Activated naive CD8-positive, alpha-beta T cell treated with anti-CD3 and anti-CD28 coated beads for 36 hours (primary cell): ENCODE measurements around the gene PAPPA. TPM values are rescaled to one million over a fixed set of nuclear protein-coding genes. Genes with fewer than 3 reads are reported as not detected.

Source experiments
- DNase-seq: peaks from one replicate; pipeline ENCODE4 v3.0.0; 2021
- H3K27ac Mint-ChIP-seq: one replicate; pipeline ENCODE4 v1.8.0; 2022; ENCODE audit warnings: mild to moderate bottlenecking, moderate library complexity, mixed read lengths
- H3K27me3 Mint-ChIP-seq: one replicate; pipeline ENCODE4 v1.8.0; 2022; ENCODE audit warnings: mild to moderate bottlenecking, mixed read lengths
- H3K36me3 Mint-ChIP-seq: one replicate; pipeline ENCODE4 v1.8.0; 2021; ENCODE audit warnings: mild to moderate bottlenecking, mixed read lengths
- H3K4me1 Mint-ChIP-seq: one replicate; pipeline ENCODE4 v1.8.0; 2021; ENCODE audit warnings: mixed read lengths
- H3K4me3 Mint-ChIP-seq: one replicate; pipeline ENCODE4 v1.8.0; 2022; ENCODE audit warnings: mild to moderate bottlenecking, moderate library complexity, mixed read lengths
- H3K9me3 Mint-ChIP-seq: one replicate; pipeline ENCODE4 v1.8.0; 2022; ENCODE audit warnings: mixed read lengths
- total RNA-seq, 2 experiments: library from RNA; stranded (reverse); gene quantifications; one replicate each; pipeline ENCODE4 v1.2.3, GENCODE V29; 2021

The PAPPA gene
- total RNA-seq, 2 experiments from 2014 or later: not detected

- Mint-ChIP-seq H3K36me3 (peaks cover 3% of the 10 kb centered on the region), H3K4me3 (no peak overlapping the region), H3K27me3 (no peaks in the 10 kb centered on the region)
Measured at GRCh38 chr9:116383936-116384335, 230.3 kb downstream of the PAPPA start.

DNA sequence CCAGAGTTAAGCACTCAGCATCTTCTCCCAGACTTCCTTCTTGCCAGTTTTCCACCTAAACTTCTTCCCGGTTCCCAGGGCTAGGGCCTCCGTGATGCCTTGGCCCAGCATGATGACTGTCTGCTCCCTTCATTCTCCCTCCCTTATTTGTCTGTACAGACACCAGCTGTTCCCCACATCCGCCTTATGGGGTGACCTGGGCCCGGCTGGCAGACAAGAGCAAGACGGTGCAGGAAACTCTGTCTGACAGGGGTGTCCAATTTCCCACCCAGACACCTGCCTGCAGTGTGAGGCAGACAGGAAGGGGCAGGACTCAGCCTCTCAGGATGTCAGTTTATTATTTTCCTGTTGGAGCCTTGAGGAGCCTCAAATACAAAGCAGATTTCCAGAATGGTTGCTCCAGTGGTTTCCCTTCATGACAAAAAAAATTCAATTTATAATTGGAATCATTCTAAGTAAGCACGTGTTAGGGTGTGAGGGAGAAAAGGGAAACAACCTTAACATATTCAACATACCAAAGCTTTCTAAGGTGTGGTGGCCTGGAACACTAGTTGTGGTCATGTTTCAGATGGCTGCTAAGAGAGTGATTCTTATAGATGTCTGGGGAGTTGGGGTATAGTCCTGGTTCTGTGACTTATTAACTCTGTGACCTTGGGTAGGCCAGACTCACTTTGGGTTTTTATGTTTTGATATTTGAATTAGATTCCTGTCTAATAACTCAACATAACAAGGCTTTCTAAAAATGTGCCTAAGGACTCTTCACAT, 234.5 kb downstream of the PAPPA start:
- peaks cover 3% of the 10 kb centered on the region for H3K36me3 Mint-ChIP-seq
- H3K9me3 Mint-ChIP-seq: no peaks in the 10 kb centered on the region
- H3K4me1 Mint-ChIP-seq: no peaks in the 10 kb centered on the region
- H3K27ac Mint-ChIP-seq: no peak overlapping the region
- no peak for DNase-seq
- H3K27me3 Mint-ChIP-seq: no peaks in the 10 kb centered on the region
- no peak overlapping the region for H3K4me3 Mint-ChIP-seq

More at GRCh38 chr9:116383936-116384335, 230.3 kb downstream of the PAPPA start:
- no peak overlapping the region for H3K27ac Mint-ChIP-seq
- no peak for DNase-seq
- peaks cover 7% of the 10 kb centered on the region for H3K4me1 Mint-ChIP-seq
- no peaks in the 10 kb centered on the region for H3K9me3 Mint-ChIP-seq

DNA sequence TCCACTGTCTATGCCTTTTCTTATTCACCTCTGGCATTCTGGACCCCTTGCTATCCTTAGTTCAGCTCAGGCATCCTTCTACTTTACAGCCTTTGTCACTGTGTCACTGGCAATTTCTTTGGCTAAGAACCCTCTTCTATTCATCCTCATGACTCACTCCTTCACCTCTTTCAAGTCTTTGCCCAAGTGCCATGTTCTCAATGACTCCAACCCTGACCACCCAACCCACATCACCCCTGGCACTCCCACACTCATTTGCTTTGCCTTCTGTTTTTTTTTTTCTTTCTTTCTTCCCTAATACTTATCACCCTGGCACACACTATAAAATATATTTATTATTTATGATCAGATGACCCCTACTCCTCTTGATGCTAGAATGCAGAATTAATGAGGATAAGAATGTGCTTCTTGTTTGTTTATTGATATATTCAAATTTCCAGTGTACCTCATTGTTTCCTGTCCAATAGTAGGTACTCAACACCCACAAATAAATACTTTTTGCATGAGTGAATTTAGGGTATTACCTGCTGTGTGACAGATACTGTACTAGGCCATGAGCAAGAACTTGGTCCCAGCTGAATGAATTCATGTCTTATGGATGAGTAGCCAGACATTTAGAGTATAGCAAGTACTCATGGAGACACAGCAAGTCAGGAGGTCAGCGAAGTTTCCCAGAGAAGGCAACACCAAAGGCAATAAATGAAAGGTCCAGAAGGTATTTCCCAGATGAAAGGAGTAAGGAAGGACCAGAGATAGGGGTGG, 236.1 kb downstream of the PAPPA start:
- no peaks in the 10 kb centered on the region for H3K4me1 Mint-ChIP-seq
- no peaks in the 10 kb centered on the region for H3K27me3 Mint-ChIP-seq
- H3K27ac Mint-ChIP-seq: no peak overlapping the region
- no peak overlapping the region for H3K4me3 Mint-ChIP-seq
- no peak for DNase-seq
- H3K9me3 Mint-ChIP-seq: no peaks in the 10 kb centered on the region
- peaks cover 3% of the 10 kb centered on the region for H3K36me3 Mint-ChIP-seq

DNA sequence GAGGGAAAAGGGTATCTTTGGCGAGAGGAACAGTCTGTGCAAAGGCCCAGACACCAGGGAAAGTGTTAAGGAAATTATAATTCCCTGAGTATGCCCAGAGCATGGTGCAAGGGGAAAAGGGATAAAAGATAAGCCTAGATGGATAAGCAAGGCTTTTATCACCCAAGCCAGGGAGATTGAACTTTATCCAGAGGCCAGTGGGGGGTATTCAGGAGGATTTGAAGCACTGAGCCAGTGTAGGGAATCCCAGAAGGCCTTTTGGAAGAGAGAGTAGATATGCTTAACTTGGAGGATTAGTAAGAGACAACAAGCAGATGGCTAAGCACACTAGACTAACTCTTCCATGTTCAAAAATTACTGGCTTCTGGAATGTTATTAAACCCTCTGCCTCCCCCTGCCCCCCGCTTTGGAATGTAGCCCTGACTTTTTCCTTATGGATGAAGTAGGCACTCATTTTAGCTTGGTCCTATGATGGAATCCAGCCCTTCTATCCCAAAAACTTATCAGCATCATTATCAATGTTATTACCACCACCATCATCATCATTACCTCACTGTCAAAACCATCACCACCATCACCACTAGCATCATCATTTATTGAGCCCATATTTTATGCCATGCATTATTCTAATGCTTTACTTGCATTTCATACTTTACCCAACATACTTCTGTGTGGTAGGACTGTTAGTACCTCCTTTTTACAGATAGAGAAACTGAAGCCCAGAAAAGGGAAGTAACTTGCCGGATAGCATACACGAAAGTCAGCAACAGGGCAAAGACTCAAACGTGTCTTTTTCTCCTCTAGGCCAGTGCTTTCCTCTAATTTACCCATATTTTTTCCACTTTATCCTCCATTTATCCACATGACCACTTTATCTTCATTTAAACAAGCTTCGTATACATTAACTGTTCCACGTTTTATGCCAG, 237.0 kb downstream of the PAPPA start:
- peaks cover 3% of the 10 kb centered on the region for H3K36me3 Mint-ChIP-seq
- H3K4me3 Mint-ChIP-seq: no peak overlapping the region
- no peak overlapping the region for H3K27ac Mint-ChIP-seq
- no peaks in the 10 kb centered on the region for H3K27me3 Mint-ChIP-seq
- DNase-seq: no peak
- H3K4me1 Mint-ChIP-seq: no peaks in the 10 kb centered on the region
- no peaks in the 10 kb centered on the region for H3K9me3 Mint-ChIP-seq

DNA sequence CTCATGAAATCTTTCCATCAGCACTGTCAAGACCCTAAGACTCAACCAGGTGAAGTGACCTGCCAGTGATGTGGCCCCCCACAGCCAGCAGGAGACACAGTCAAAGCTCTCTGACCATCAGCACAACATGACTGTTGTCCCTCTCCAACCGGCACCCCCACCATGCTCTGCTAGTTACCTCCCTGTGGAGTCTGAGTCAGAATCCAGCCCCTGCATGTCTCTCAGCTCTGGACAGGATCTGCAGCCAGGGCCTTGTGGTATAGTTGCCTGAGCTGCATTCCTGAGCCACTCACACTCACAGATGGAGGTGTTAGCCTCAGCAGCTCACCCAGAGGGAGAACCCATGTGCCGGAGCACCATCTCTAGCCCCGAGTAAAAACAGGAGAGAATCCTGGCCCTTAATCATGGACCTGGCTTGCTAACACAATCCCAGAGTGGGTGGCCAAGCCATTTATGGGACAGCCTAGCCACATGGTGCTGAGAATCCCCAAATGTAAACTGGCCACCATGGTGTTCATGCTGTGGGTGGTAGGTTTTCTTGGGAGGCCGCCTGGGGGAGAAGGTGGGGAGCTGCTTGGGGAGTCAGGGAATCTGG, 237.8 kb downstream of the PAPPA start:
- H3K36me3 Mint-ChIP-seq: peaks cover 3% of the 10 kb centered on the region
- DNase-seq: no peak
- H3K4me3 Mint-ChIP-seq: no peak overlapping the region
- no peaks in the 10 kb centered on the region for H3K27me3 Mint-ChIP-seq
- H3K4me1 Mint-ChIP-seq: no peaks in the 10 kb centered on the region
- H3K27ac Mint-ChIP-seq: no peak overlapping the region
- H3K9me3 Mint-ChIP-seq: no peaks in the 10 kb centered on the region

- H3K9me3 Mint-ChIP-seq: no peaks in the 10 kb centered on the region
- DNase-seq: no peak
- H3K27me3 Mint-ChIP-seq: no peaks in the 10 kb centered on the region
- H3K36me3 Mint-ChIP-seq: no peaks in the 10 kb centered on the region
- no peak overlapping the region for H3K27ac Mint-ChIP-seq
- no peaks in the 10 kb centered on the region for H3K4me1 Mint-ChIP-seq
- no peak overlapping the region for H3K4me3 Mint-ChIP-seq
Measured at GRCh38 chr9:116393198-116393597, 239.6 kb downstream of the PAPPA start.

- no peaks in the 10 kb centered on the region for H3K4me1 Mint-ChIP-seq
- no peak for DNase-seq
Measured at GRCh38 chr9:116394070-116394469, 240.5 kb downstream of the PAPPA start.

DNA sequence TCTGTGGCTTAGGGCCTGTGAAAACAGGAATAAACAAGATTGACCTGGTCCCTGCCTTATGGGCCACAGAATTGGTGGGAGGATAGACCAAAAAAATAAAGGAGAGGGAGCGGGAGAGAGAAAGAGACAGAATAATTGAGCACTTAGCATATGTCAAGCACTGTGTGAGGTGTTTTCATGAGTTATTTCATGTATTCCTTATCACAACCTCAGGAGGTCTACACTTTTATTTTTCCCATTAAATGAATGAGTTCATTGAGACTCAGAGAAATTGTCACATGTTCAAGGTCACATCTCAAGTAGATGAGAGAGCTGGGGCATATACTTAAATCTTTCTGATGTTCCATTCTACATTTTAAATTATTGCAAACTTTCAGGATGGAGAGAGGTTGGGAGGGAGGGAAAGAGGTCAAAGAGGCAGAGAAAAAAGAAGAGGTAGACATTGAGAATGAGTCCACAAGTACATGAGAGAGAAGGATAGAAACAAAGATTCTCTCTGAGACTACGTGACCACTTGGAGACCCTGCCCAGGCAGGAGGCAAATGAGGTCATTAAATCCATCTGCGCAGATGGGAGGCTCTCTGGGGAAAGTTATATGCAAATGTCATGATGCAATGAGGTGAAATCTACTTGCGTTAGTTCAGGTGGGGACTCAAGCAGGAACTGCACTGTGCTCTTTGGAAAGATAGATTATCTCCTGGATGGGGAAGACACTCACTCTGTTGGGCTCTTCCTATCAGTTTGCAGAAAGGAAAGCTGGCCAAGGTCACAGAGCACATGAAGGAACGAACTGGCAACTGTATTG, 241.5 kb downstream of the PAPPA start:
- no peaks in the 10 kb centered on the region for H3K4me1 Mint-ChIP-seq
- no peak overlapping the region for H3K4me3 Mint-ChIP-seq
- H3K27me3 Mint-ChIP-seq: no peaks in the 10 kb centered on the region
- no peaks in the 10 kb centered on the region for H3K9me3 Mint-ChIP-seq
- no peak for DNase-seq
- no peak overlapping the region for H3K27ac Mint-ChIP-seq
- H3K36me3 Mint-ChIP-seq: no peaks in the 10 kb centered on the region

More at GRCh38 chr9:116394070-116394469, 240.5 kb downstream of the PAPPA start:
- Mint-ChIP-seq H3K9me3 (no peaks in the 10 kb centered on the region), H3K36me3 (no peaks in the 10 kb centered on the region), H3K4me3 (no peak overlapping the region), H3K27ac (no peak overlapping the region), H3K27me3 (no peaks in the 10 kb centered on the region)

DNA sequence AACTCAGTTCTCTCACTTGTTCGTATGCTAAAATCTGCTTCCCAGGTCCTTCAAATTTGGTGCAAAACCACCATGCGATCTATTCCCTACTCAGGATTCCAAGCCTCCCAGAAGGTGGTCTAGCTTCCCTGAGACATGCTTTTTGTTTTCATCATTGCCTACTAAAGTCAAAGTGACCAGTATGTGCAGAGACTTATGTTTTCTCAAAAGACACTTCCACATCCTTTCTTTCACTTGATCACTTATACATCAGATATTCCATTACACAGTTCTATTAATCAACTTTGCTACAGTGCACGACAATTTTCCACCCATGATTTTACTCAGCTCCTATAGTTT, 242.1 kb downstream of the PAPPA start:
- no peak for DNase-seq
- H3K4me1 Mint-ChIP-seq: no peaks in the 10 kb centered on the region

GRCh38 chr9:116403171-116403570, 249.6 kb downstream of the PAPPA start:
- DNase-seq: no peak
- Mint-ChIP-seq H3K27me3 (no peaks in the 10 kb centered on the region), H3K27ac (no peak overlapping the region), H3K4me1 (no peaks in the 10 kb centered on the region), H3K9me3 (no peaks in the 10 kb centered on the region), H3K4me3 (no peak overlapping the region), H3K36me3 (peaks cover 5% of the 10 kb centered on the region)

More for the DNA sequence above, 242.1 kb downstream of the PAPPA start:
- no peaks in the 10 kb centered on the region for H3K9me3 Mint-ChIP-seq
- no peaks in the 10 kb centered on the region for H3K36me3 Mint-ChIP-seq
- H3K27ac Mint-ChIP-seq: no peak overlapping the region
- no peaks in the 10 kb centered on the region for H3K27me3 Mint-ChIP-seq
- H3K4me3 Mint-ChIP-seq: no peak overlapping the region

DNA sequence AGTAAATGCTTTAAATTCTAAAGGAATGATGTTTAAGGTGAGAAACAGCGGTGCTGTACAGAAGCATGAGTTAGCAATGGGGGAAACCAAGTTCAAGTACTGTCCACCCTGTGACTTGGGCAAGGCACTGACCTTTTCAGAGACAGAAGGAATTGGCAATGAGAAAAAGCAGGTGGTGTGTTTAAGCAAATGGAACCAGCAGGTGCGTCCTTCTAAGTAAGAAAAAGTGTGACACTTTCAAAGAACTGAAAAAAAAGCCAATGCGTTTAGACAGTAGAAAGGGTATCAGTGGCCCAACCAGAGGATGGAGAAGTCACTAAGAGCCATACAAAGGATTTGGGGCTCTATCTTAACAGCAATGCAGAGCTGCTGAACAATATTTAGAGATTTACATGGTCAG, 250.6 kb downstream of the PAPPA start:
- DNase-seq: no peak
- Mint-ChIP-seq H3K4me3 (no peak overlapping the region), H3K36me3 (peaks cover 8% of the 10 kb centered on the region), H3K27ac (no peak overlapping the region), H3K9me3 (no peaks in the 10 kb centered on the region), H3K27me3 (no peaks in the 10 kb centered on the region), H3K4me1 (no peaks in the 10 kb centered on the region)

DNA sequence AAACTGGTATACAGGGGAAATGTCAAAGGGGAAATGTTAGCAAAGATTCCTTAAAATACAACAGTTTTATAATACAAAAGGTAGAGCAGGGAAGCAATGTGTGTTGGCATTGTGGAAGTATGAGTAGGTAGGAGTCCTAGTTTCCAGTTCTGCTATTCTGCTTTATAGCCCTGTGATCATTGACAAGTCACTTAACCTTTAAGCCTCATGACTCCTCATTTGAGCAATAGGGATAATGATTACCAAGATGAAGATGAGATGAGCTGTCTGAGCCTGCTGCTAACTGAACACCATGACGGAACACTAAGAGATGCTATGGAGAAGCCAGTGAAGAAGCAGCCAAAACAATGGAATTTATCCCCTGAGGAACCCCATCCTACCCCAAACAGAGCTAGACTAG, 251.7 kb downstream of the PAPPA start:
- Mint-ChIP-seq H3K27me3 (no peaks in the 10 kb centered on the region), H3K27ac (no peak overlapping the region), H3K36me3 (peaks cover 10% of the 10 kb centered on the region), H3K4me1 (no peaks in the 10 kb centered on the region), H3K4me3 (no peak overlapping the region), H3K9me3 (no peaks in the 10 kb centered on the region)
- no peak for DNase-seq

DNA sequence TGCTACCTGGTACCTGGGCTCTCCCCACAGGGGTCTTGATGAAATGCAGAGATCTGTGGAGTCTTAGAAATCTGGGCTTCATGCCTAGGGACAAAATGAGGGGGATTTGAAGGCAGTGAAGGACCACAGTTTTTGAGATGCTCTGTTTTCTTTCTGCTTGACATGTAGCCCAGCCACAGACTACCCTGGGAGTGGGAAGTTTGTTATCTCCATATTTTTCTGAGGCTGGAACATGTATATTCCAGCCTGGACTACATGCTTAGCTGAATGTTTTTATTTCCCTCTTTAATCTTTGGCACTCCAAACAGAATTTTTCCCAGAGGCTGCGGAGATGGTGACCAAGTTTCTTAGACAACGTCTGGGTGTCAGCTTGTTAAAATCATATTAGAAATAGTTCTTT, 252.9 kb downstream of the PAPPA start:
- Mint-ChIP-seq H3K9me3 (no peaks in the 10 kb centered on the region), H3K27me3 (no peaks in the 10 kb centered on the region), H3K4me1 (no peaks in the 10 kb centered on the region), H3K27ac (no peak overlapping the region), H3K36me3 (peaks cover 10% of the 10 kb centered on the region), H3K4me3 (no peak overlapping the region)
- no peak for DNase-seq

DNA sequence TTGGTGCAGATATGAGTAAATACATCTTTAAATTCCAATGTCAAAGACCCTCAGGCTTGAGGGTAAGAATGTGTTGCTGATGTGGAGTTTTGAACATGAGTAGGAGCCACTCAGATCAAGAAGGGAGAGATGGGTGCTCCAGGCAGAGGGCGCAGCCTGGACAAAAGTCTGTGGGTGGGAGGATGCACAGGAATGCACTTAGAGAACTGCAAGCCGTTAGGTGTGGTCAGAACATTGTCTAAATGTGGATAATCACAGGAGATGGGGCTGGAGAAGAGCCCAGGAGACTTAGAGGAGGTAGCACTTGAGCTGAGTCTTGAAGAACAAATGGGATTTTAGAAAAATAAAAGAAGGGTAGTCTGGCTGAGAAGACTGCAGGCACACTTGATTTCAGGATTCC, 255.5 kb downstream of the PAPPA start:
- Mint-ChIP-seq H3K27ac (no peak overlapping the region), H3K4me3 (no peak overlapping the region), H3K9me3 (no peaks in the 10 kb centered on the region), H3K4me1 (no peaks in the 10 kb centered on the region), H3K27me3 (no peaks in the 10 kb centered on the region), H3K36me3 (peaks cover 9% of the 10 kb centered on the region)
- DNase-seq: no peak
